NB4 (cell line): ENCODE measurements around the gene CXCL11.
A peak's percentile ranks its signal among the peaks of the same experiment; 100 is the strongest.

Source experiments
- DNase-seq: peaks from one replicate; pipeline ENCODE4 v3.0.0; 2010; ENCODE audit warnings: low read depth
- H3K4me3 ChIP-seq: one replicate; pipeline ENCODE4 v1.5.1; 2011; ENCODE audit warnings: mild to moderate bottlenecking, low read depth, low read length, moderate library complexity
- MYC ChIP-seq: IDR thresholded peaks from 2 replicates; pipeline ENCODE4 v1.6.1; 2011; ENCODE audit warnings: low read depth, low read length
- POLR2A ChIP-seq: IDR thresholded peaks from 2 replicates; pipeline ENCODE4 v1.6.1; 2011; ENCODE audit warnings: mild to moderate bottlenecking; ENCODE audit not compliant: insufficient read length; ENCODE audit errors: extremely low read depth
- TF ChIP-seq, protein P1 (sequence below): IDR thresholded peaks from one replicate; pipeline ENCODE4 v1.5.1; 2012; ENCODE audit warnings: low read depth, low read length
- TF ChIP-seq, protein P2 (sequence below): IDR thresholded peaks from 2 replicates; pipeline ENCODE4 v1.6.1; 2011; ENCODE audit warnings: low read depth, low read length

The CXCL11 gene

DNA sequence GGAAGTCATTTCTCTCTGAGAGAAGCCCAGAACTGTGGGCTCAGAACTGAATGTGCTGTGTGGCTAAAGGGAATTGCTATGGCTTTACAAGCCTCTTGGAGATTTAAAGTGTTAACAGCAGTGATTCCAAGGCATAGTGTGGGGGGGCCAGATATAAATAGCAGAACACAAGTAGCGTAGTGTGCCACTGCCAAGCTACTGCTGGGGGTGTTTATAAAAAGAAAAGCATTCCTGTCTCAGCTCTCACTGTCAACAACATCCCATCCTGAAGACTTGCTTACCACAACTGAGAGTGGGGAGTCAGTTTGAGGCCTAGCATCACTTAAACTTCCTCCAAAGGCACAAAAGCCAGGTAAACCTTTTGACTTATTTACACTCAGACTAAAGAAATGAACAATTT lies 38.6 kb upstream of the CXCL11 start, which contains the start of gene ART3:
ART3 (plus strand) TSS at position 242 of the 400 bp plus-strand sequence. CDS start 1,181 bp downstream, outside the sequence.
- TF ChIP-seq, protein P1, sequence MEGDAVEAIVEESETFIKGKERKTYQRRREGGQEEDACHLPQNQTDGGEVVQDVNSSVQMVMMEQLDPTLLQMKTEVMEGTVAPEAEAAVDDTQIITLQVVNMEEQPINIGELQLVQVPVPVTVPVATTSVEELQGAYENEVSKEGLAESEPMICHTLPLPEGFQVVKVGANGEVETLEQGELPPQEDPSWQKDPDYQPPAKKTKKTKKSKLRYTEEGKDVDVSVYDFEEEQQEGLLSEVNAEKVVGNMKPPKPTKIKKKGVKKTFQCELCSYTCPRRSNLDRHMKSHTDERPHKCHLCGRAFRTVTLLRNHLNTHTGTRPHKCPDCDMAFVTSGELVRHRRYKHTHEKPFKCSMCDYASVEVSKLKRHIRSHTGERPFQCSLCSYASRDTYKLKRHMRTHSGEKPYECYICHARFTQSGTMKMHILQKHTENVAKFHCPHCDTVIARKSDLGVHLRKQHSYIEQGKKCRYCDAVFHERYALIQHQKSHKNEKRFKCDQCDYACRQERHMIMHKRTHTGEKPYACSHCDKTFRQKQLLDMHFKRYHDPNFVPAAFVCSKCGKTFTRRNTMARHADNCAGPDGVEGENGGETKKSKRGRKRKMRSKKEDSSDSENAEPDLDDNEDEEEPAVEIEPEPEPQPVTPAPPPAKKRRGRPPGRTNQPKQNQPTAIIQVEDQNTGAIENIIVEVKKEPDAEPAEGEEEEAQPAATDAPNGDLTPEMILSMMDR, result no peak
- TF ChIP-seq, protein P2, sequence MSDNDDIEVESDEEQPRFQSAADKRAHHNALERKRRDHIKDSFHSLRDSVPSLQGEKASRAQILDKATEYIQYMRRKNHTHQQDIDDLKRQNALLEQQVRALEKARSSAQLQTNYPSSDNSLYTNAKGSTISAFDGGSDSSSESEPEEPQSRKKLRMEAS, result no peak
- TF ChIP-seq POLR2A (no peak), MYC (no peak)
- no peak for DNase-seq
- H3K4me3 ChIP-seq, result no peak within 1 kb of the TSS

DNA sequence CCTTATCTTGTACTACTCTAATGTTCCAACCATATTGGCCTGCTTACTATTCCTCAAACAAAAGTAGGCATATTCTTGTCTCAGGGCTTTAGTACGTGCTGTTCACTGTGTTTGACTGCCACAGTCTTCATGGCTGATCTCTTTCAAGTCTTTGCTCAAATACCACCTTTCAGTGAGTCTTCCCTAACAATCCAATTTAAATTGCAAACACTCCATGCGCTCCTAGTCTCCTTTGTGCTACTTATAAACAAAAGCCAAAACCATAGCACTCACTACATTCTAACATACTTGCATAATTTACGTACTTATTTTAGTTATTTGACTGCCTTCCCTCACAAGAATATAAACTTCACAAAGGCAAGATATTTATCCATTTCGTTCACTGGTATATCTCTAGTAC lies 36.9 kb upstream of the CXCL11 start:
- no peak for DNase-seq
- no peak overlapping the region for H3K4me3 ChIP-seq
- TF ChIP-seq POLR2A, result no peak
- TF ChIP-seq, protein P1, result no peak
- TF ChIP-seq MYC, result no peak
- TF ChIP-seq, protein P2, result no peak

DNA sequence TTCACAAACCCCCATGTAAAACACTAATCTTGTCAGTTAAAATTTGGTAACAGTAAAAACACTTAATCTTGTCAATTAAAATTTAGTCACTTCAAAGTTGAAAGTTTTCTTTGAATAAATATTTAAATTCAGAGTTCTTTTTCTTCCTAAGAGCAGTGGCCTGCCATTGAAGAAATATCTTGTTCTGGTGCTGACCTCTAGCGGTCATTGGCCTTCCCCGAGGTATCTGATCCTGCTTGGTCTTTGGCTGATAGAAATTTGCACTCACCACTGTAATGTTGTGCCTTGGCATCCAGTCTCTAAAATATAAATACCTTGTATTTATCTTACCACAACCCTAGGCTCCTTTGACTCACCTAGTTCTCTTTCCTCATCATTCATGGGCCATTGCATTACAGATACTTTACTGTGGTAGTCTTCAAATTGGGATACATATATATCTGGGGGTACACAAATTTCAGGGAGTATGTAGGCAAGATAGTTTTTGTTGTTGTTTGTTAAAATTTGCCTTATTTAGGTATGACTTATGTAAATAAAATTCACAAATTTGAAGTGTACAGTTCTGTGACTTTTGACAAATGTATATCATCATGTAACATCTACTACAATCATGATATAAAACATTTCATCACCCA lies 31.9 kb upstream of the CXCL11 start:
- no peak for TF ChIP-seq POLR2A
- TF ChIP-seq, protein P1, result peak; percentile 87
- TF ChIP-seq, protein P2, result no peak
- DNase-seq, result peak; percentile 76
- no peak overlapping the region for H3K4me3 ChIP-seq

DNA sequence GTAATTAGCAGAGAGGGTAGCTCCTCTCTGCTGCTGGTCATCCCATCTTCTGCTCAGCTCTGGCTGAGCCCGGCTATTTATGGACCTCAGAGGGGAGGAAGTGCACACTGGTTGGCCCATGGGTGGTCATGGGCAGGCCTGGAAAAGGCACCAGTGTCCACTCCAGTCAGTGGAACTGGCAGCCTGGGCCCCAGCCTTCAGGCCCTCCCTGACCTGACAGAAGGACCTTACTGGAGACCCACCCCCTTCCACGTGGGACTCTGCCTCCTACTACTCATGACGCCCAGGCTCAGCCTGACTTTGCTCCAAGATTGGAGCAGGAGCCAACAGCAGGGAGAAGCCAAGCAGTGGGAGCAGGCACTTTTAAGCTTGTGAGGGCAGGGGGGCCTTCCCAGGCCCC lies 30.7 kb upstream of the CXCL11 start:
- no peak for TF ChIP-seq MYC
- TF ChIP-seq, protein P2, result no peak
- no peak for DNase-seq

DNA sequence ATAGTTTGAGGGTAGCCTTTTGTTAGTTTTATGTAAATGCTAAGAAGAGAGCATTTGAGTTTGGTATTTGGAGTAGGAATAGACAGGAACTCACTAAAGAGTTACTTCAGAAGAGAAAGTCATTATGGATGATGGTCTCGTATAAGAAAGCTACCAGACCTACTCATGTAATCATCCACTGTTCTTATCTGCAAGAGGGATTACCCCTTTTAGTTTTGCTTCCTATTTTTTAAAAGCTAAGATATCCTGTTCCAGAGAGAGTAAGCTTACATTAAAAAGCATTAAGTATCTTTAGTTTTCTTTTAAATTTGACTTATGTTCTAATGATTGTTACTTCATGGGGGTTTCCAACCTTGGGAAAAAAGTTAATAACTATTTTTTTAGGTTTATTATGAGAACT lies 26.1 kb upstream of the CXCL11 start:
- peak; percentile 31 for DNase-seq
- no peak overlapping the region for H3K4me3 ChIP-seq
- no peak for TF ChIP-seq POLR2A
- TF ChIP-seq MYC, result no peak
- TF ChIP-seq, protein P2, result no peak
- TF ChIP-seq, protein P1, result no peak

More for the DNA sequence above, 30.7 kb upstream of the CXCL11 start:
- no peak overlapping the region for H3K4me3 ChIP-seq

DNA sequence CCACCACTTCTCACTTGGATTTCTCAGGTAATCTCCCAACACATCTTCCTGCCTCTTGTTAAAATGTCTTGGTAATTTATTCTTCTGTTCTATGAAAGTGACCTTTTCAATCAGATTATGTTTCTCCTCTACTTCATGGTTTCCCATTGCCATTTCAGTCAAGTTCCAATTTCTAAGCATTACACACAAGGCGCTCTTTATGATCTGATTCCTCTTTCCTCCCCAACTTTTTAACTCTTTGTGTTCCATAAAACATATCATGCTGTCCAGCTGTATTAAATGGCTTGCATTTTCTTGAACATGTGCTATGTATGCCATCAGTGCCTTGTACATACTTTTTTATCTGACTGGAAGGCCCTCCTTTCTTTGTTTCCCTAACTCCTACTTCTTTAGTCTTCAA lies 25.6 kb upstream of the CXCL11 start:
- H3K4me3 ChIP-seq, result no peak overlapping the region
- TF ChIP-seq POLR2A, result no peak
- TF ChIP-seq, protein P2, result no peak
- DNase-seq, result no peak
